ENCODE data around the gene LRRN2.

The LRRN2 gene

DNA sequence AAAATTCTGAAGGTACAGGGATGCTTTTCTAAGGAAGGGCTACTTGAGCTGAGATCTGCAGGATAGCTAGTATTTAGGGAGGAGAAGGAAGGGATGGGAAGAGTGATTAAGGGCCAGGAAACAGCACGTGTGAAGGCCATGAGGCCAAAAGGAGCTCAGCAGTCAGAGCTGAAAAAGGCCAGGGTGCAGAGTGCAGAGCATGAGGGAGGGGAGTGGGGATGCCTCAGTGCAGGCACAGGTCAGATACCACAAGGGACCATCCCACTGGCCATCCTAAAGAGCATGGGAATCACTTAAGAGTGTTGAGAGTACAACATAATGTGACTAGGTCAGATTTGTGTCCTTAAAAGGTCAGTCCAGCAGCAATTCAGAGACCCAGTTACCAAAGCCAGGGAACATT is 16.0 kb downstream of the LRRN2 start:
- Histone ChIP-seq H4K20me1 (ENCODE audit: insufficient read depth) (no peaks in the 10 kb centered on the region), H3K79me2 (ENCODE audit: insufficient read depth, low read depth) (no peaks in the 10 kb centered on the region), H3K9ac (no peak overlapping the region), H3K27ac (no peak overlapping the region), H3K27me3 (ENCODE audit: insufficient read depth, low read depth) (no peaks in the 10 kb centered on the region; the same call in 1 of the 2 replicates), H3K4me2 (no peak overlapping the region), H3K4me1 (ENCODE audit: low read depth, poor library complexity, severe bottlenecking) (no peaks in the 10 kb centered on the region), H2AFZ (ENCODE audit: low read depth) (no peak overlapping the region), H3K36me3 (ENCODE audit: insufficient read depth) (no peaks in the 10 kb centered on the region), H3K4me3 (IDR thresholded peaks at IDR 0.05; ENCODE audit: insufficient read depth, low read depth, low read length) (no peak overlapping the region)
- no peak for TF ChIP-seq CTCF (conservative IDR thresholded peaks at IDR 0.05; ENCODE audit: low read depth, low read length)

- TF ChIP-seq CTCF (conservative IDR thresholded peaks at IDR 0.05; ENCODE audit: low read depth, low read length), result no peak
- no peak overlapping the region for H3K4me2 ChIP-seq
These were observed 21.2 kb downstream of the LRRN2 start for GRCh38 chr1:204664384-204664651.

GRCh38 chr1:204663644-204664383 is 21.7 kb downstream of the LRRN2 start:
- no peaks in the 10 kb centered on the region; the same call in 1 of the 2 replicates for H3K27me3 ChIP-seq (ENCODE audit: insufficient read depth, low read depth)
- H3K79me2 ChIP-seq (ENCODE audit: insufficient read depth, low read depth), result no peaks in the 10 kb centered on the region
- no peak overlapping the region for H3K27ac ChIP-seq
- H4K20me1 ChIP-seq (ENCODE audit: insufficient read depth), result no peaks in the 10 kb centered on the region
- no peak overlapping the region for H2AFZ ChIP-seq (ENCODE audit: low read depth)
- no peaks in the 10 kb centered on the region for H3K4me1 ChIP-seq (ENCODE audit: low read depth, poor library complexity, severe bottlenecking)
- H3K36me3 ChIP-seq (ENCODE audit: insufficient read depth), result no peaks in the 10 kb centered on the region
- H3K4me3 ChIP-seq (IDR thresholded peaks at IDR 0.05; ENCODE audit: insufficient read depth, low read depth, low read length), result no peak overlapping the region
- no peak overlapping the region for H3K4me2 ChIP-seq
- no peak for TF ChIP-seq CTCF (conservative IDR thresholded peaks at IDR 0.05; ENCODE audit: low read depth, low read length)
- no peak overlapping the region for H3K9ac ChIP-seq

More at GRCh38 chr1:204664384-204664651, 21.2 kb downstream of the LRRN2 start:
- H3K9ac ChIP-seq, result no peak overlapping the region
- no peak overlapping the region for H3K4me3 ChIP-seq (IDR thresholded peaks at IDR 0.05; ENCODE audit: insufficient read depth, low read depth, low read length)
- H4K20me1 ChIP-seq (ENCODE audit: insufficient read depth), result no peaks in the 10 kb centered on the region
- no peak overlapping the region for H3K27ac ChIP-seq
- H2AFZ ChIP-seq (ENCODE audit: low read depth), result no peak overlapping the region
- H3K27me3 ChIP-seq (ENCODE audit: insufficient read depth, low read depth), result no peaks in the 10 kb centered on the region; the same call in 1 of the 2 replicates
- no peaks in the 10 kb centered on the region for H3K36me3 ChIP-seq (ENCODE audit: insufficient read depth)
- no peaks in the 10 kb centered on the region for H3K79me2 ChIP-seq (ENCODE audit: insufficient read depth, low read depth)
- no peaks in the 10 kb centered on the region for H3K4me1 ChIP-seq (ENCODE audit: low read depth, poor library complexity, severe bottlenecking)

DNA sequence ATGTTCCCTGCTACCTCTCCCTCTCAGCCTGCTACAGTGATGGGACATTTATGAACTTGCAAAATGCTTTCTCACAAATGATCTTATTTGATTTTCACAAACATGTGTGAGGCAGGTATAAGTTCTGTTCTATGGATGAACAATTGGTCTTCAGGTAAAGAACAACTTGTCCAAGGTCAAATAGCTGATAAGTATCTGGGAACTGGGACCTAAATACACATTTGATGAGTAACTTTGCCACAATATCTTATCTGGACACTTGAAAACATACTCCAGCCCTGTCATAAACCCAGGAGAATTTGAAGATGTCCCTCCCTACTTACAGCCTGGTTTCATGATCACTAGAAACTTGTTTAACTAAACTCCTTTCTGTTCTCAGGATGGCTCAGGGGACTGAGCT is 23.0 kb downstream of the LRRN2 start:
- Histone ChIP-seq H3K4me3 (IDR thresholded peaks at IDR 0.05; ENCODE audit: insufficient read depth, low read depth, low read length) (no peak overlapping the region), H3K27ac (no peak overlapping the region), H3K79me2 (ENCODE audit: insufficient read depth, low read depth) (no peaks in the 10 kb centered on the region), H3K9ac (no peak overlapping the region), H3K4me1 (ENCODE audit: low read depth, poor library complexity, severe bottlenecking) (no peaks in the 10 kb centered on the region), H2AFZ (ENCODE audit: low read depth) (no peak overlapping the region), H4K20me1 (ENCODE audit: insufficient read depth) (no peaks in the 10 kb centered on the region), H3K4me2 (no peak overlapping the region), H3K36me3 (ENCODE audit: insufficient read depth) (no peaks in the 10 kb centered on the region), H3K27me3 (ENCODE audit: insufficient read depth, low read depth) (no peaks in the 10 kb centered on the region; the same call in 1 of the 2 replicates)
- no peak for TF ChIP-seq CTCF (conservative IDR thresholded peaks at IDR 0.05; ENCODE audit: low read depth, low read length)
